ENCODE measurements around the gene FXYD6.

FXYD6 gene

DNA sequence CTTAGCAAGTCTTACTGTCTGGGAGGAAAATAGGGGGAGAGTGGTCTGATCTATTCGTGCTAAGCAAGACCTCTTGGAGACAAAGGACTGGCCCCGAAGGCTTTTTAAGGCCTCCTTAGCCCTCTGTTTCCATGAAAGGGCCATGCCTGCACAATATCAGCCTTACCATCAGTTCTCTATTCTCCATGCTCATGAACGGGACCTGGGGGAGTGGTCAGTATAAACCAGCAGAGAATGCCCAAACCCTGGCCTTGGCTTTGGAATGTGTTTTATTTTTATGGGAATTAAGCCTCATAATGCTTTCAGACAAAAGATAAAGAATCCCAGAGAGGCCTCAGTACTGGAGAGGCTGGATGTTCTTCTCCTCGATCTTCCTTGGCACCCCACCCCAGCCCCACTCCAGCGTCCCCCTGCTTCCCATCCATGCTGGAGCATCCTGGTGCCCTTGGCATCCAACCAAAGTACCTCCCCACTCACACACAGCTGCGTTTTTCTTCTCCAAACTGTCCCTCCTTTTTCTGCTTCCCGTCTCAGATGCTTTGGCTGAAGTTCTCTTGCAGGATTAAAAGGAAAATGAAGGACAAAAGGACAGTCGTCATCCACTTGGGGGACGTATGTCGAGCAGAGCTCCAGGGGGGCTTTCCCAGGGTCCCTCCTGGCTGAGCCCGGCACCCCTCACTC lies 18.6 kb downstream of the FXYD6 start:
- Histone ChIP-seq H3K4me3 (IDR thresholded peaks at IDR 0.05; ENCODE audit: insufficient read depth, low read depth, low read length) (no peak overlapping the region), H3K79me2 (ENCODE audit: insufficient read depth, low read depth) (no peaks in the 10 kb centered on the region), H4K20me1 (ENCODE audit: insufficient read depth) (no peaks in the 10 kb centered on the region)

GRCh38 chr11:117855912-117856651 lies 20.4 kb downstream of the FXYD6 start:
- Histone ChIP-seq H3K4me3 (IDR thresholded peaks at IDR 0.05; ENCODE audit: insufficient read depth, low read depth, low read length) (no peak overlapping the region), H3K79me2 (ENCODE audit: insufficient read depth, low read depth) (no peaks in the 10 kb centered on the region), H3K4me1 (ENCODE audit: low read depth, poor library complexity, severe bottlenecking) (no peaks in the 10 kb centered on the region), H3K36me3 (ENCODE audit: insufficient read depth) (no peaks in the 10 kb centered on the region), H3K4me2 (no peak overlapping the region), H3K27ac (no peak overlapping the region), H2AFZ (ENCODE audit: low read depth) (no peak overlapping the region), H3K27me3 (ENCODE audit: insufficient read depth, low read depth) (no peaks in the 10 kb centered on the region), H4K20me1 (ENCODE audit: insufficient read depth) (no peaks in the 10 kb centered on the region), H3K9ac (no peak overlapping the region)
- TF ChIP-seq CTCF (conservative IDR thresholded peaks at IDR 0.05; ENCODE audit: low read depth, low read length), result no peak

More for the DNA sequence above, 18.6 kb downstream of the FXYD6 start:
- H3K27ac ChIP-seq, result no peak overlapping the region
- no peak overlapping the region for H2AFZ ChIP-seq (ENCODE audit: low read depth)
- H3K36me3 ChIP-seq (ENCODE audit: insufficient read depth), result no peaks in the 10 kb centered on the region
- H3K27me3 ChIP-seq (ENCODE audit: insufficient read depth, low read depth), result no peaks in the 10 kb centered on the region
- TF ChIP-seq CTCF (conservative IDR thresholded peaks at IDR 0.05; ENCODE audit: low read depth, low read length), result no peak
- H3K4me2 ChIP-seq, result no peak overlapping the region
- H3K9ac ChIP-seq, result no peak overlapping the region
- H3K4me1 ChIP-seq (ENCODE audit: low read depth, poor library complexity, severe bottlenecking), result no peaks in the 10 kb centered on the region

- no peak for TF ChIP-seq CTCF (conservative IDR thresholded peaks at IDR 0.05; ENCODE audit: low read depth, low read length)
- Histone ChIP-seq H3K4me2 (no peak overlapping the region), H3K36me3 (ENCODE audit: insufficient read depth) (no peaks in the 10 kb centered on the region), H3K4me1 (ENCODE audit: low read depth, poor library complexity, severe bottlenecking) (no peaks in the 10 kb centered on the region), H3K79me2 (ENCODE audit: insufficient read depth, low read depth) (no peaks in the 10 kb centered on the region), H2AFZ (ENCODE audit: low read depth) (no peak overlapping the region), H3K9ac (no peak overlapping the region), H4K20me1 (ENCODE audit: insufficient read depth) (no peaks in the 10 kb centered on the region), H3K4me3 (IDR thresholded peaks at IDR 0.05; ENCODE audit: insufficient read depth, low read depth, low read length) (no peak overlapping the region), H3K27me3 (ENCODE audit: insufficient read depth, low read depth) (no peaks in the 10 kb centered on the region), H3K27ac (no peak overlapping the region)
Observed at GRCh38 chr11:117855186-117855845, 21.1 kb downstream of the FXYD6 start.

DNA sequence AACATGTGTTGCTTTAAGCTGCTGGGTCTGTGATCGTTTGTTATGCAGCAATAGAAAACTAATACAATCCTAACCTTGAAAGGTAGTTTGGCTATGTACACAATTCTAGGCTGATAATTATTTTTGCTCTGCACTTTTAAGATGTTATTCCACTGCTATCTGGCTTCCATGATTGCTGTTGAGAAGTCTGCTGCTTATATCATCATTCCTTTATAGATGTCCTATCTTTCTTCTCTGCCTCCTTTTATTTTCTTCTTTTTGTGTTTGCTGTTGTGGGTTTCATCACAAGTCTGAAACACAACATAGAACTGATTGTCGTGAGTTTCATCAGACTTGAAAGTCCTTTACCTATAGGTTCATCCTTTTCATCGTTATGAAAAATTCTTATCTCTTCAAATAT lies 24.1 kb downstream of the FXYD6 start:
- no peaks in the 10 kb centered on the region for H3K79me2 ChIP-seq (ENCODE audit: insufficient read depth, low read depth)
- H3K27ac ChIP-seq, result no peak overlapping the region
- H3K4me3 ChIP-seq (IDR thresholded peaks at IDR 0.05; ENCODE audit: insufficient read depth, low read depth, low read length), result no peak overlapping the region
- H4K20me1 ChIP-seq (ENCODE audit: insufficient read depth), result no peaks in the 10 kb centered on the region
- no peaks in the 10 kb centered on the region for H3K4me1 ChIP-seq (ENCODE audit: low read depth, poor library complexity, severe bottlenecking)
- H3K27me3 ChIP-seq (ENCODE audit: insufficient read depth, low read depth), result no peaks in the 10 kb centered on the region
- no peak for TF ChIP-seq CTCF (conservative IDR thresholded peaks at IDR 0.05; ENCODE audit: low read depth, low read length)
- no peak overlapping the region for H2AFZ ChIP-seq (ENCODE audit: low read depth)
- H3K9ac ChIP-seq, result no peak overlapping the region
- no peaks in the 10 kb centered on the region for H3K36me3 ChIP-seq (ENCODE audit: insufficient read depth)
- H3K4me2 ChIP-seq, result no peak overlapping the region

All from KMS-11 (cell line).